Breast epithelium (tissue), 4 donors: ENCODE measurements around the gene NNT. TPM values are rescaled to one million over a fixed set of nuclear protein-coding genes. Genes with fewer than 3 reads are reported as not detected.

Experiments used
- DNase-seq, 2 donors: peaks; one replicate each; pipeline ENCODE4 v3.0.0-alpha.2; 2019; ENCODE audit warnings: low spot score in 2 of 2
- H3K27ac ChIP-seq, 2 donors: fragments of 200-600 bp; sonication (generic) in 1 of 2; one replicate each; pipeline ENCODE4 v1.5.1; 2016 to 2019; ENCODE audit warnings: mild to moderate bottlenecking in 1 of 2
- H3K27me3 ChIP-seq, 2 donors: fragments of 200-600 bp; sonication (generic) in 1 of 2; one replicate each; pipeline versions ENCODE4 v1.5.1 to v1.6.0; 2017 to 2019; ENCODE audit warnings: control low read depth in 1 of 2, mild to moderate bottlenecking in 1 of 2
- H3K36me3 ChIP-seq: fragments of 200-600 bp; one replicate; pipeline ENCODE4 v1.5.1; 2019
- H3K4me1 ChIP-seq, 2 donors: fragments of 200-600 bp; sonication (generic); one replicate each; pipeline ENCODE4 v1.5.1; 2016 to 2019; ENCODE audit warnings: control low read depth in 1 of 2
- H3K4me3 ChIP-seq, 3 donors: fragments of 200-600 bp; sonication (generic); 1 replicate in 2 of 3; 2 replicates in 1 of 3; pipeline ENCODE4 v1.5.1; 2016 to 2019; ENCODE audit warnings: mild to moderate bottlenecking in 3 of 3, moderate library complexity in 2 of 3
- H3K9me3 ChIP-seq, 2 donors: fragments of 200-600 bp; sonication (generic) in 1 of 2; one replicate each; pipeline ENCODE4 v1.5.1; 2016 to 2019; ENCODE audit warnings: control low read depth in 1 of 2
- CTCF ChIP-seq, 3 donors: fragments of 450-650 bp; IDR thresholded peaks; one replicate each; pipeline ENCODE4 v1.5.1; 2016 to 2017; ENCODE audit warnings: antibody characterized with exemption in 3 of 3, mild to moderate bottlenecking in 3 of 3, moderate library complexity in 3 of 3
- POLR2A ChIP-seq: fragments of 450-650 bp; IDR thresholded peaks from one replicate; pipeline ENCODE4 v1.6.1; 2016; ENCODE audit warnings: antibody characterized with exemption, mild to moderate bottlenecking, moderate library complexity
- POLR2AphosphoS5 ChIP-seq, 3 donors: sonication (generic); formaldehyde crosslinking; IDR thresholded peaks; one replicate each; pipeline ENCODE4 v1.6.1; 2017; ENCODE audit warnings: antibody characterized with exemption in 3 of 3
- intact Hi-C: fragments of 100-400 bp; cut with DNase I; formaldehyde crosslinking; loops from one replicate; pipeline ENCODE4 v1.15.1; 2023; ENCODE audit warnings: low total_unique reads
- total RNA-seq, 3 donors: library from RNA; depleted of rRNA; stranded (reverse); fragments of >200 nt; gene quantifications; one replicate each; pipeline ENCODE4 v1.1.0, GENCODE V29; 2016

Gene NNT
- total RNA-seq, 3 donors from 2014 or later = 30.2 to 137 (median 39.2) TPM

GRCh38 chr5:43604699-43605098 lies 1.7 kb downstream of the NNT start:
- TF ChIP-seq CTCF (IDR thresholded peaks at IDR 0.05) = no peak
- no peak for TF ChIP-seq POLR2AphosphoS5 (IDR thresholded peaks at IDR 0.05)
- no peak for TF ChIP-seq POLR2A
- intact Hi-C loops = no loop called here
- no peaks in the 10 kb centered on the region for H3K9me3 ChIP-seq
- no peak overlapping the region for H3K27ac ChIP-seq
- no peaks in the 10 kb centered on the region for H3K4me1 ChIP-seq
- H3K36me3 ChIP-seq = no peaks in the 10 kb centered on the region
- no peaks in the 10 kb centered on the region for H3K27me3 ChIP-seq
- no peak for DNase-seq
- no peak overlapping the region for H3K4me3 ChIP-seq

- H3K36me3 ChIP-seq = no peaks in the 10 kb centered on the region
- H3K27ac ChIP-seq = no peak overlapping the region
- DNase-seq = no peak
- TF ChIP-seq POLR2A (no peak), CTCF (IDR thresholded peaks at IDR 0.05) (no peak), POLR2AphosphoS5 (IDR thresholded peaks at IDR 0.05) (no peak)
- H3K27me3 ChIP-seq = no peaks in the 10 kb centered on the region
- H3K9me3 ChIP-seq = no peaks in the 10 kb centered on the region
- H3K4me1 ChIP-seq = no peaks in the 10 kb centered on the region
- H3K4me3 ChIP-seq = no peak overlapping the region
- intact Hi-C loops = no loop called here
Observed at GRCh38 chr5:43606351-43606750, 3.4 kb downstream of the NNT start.

GRCh38 chr5:43608406-43608805 lies 5.4 kb downstream of the NNT start:
- Histone ChIP-seq H3K4me3 (no peak overlapping the region), H3K36me3 (no peaks in the 10 kb centered on the region), H3K9me3 (no peaks in the 10 kb centered on the region), H3K4me1 (no peaks in the 10 kb centered on the region), H3K27ac (no peak overlapping the region), H3K27me3 (no peaks in the 10 kb centered on the region)
- no peak for TF ChIP-seq POLR2AphosphoS5 (IDR thresholded peaks at IDR 0.05)
- no peak for DNase-seq
- intact Hi-C loops = no loop called here

- intact Hi-C loops = no loop called here
- no peak for DNase-seq
Observed at GRCh38 chr5:43609752-43610151, 6.8 kb downstream of the NNT start.

GRCh38 chr5:43613370-43613769 lies 10.4 kb downstream of the NNT start:
- TF ChIP-seq POLR2A (no peak), POLR2AphosphoS5 (IDR thresholded peaks at IDR 0.05) (no peak), CTCF (IDR thresholded peaks at IDR 0.05) (no peak)
- intact Hi-C loops = no loop called here
- no peak overlapping the region for H3K4me3 ChIP-seq
- no peak for DNase-seq
- H3K9me3 ChIP-seq = no peaks in the 10 kb centered on the region
- H3K36me3 ChIP-seq = no peaks in the 10 kb centered on the region
- H3K27me3 ChIP-seq = no peaks in the 10 kb centered on the region
- no peak overlapping the region for H3K27ac ChIP-seq
- H3K4me1 ChIP-seq = no peaks in the 10 kb centered on the region

More at GRCh38 chr5:43609752-43610151, 6.8 kb downstream of the NNT start:
- no peaks in the 10 kb centered on the region for H3K9me3 ChIP-seq
- H3K27ac ChIP-seq = no peak overlapping the region
- no peaks in the 10 kb centered on the region for H3K4me1 ChIP-seq
- no peaks in the 10 kb centered on the region for H3K36me3 ChIP-seq
- TF ChIP-seq POLR2A (no peak), POLR2AphosphoS5 (IDR thresholded peaks at IDR 0.05) (no peak)
- H3K27me3 ChIP-seq = no peaks in the 10 kb centered on the region
- no peak overlapping the region for H3K4me3 ChIP-seq

GRCh38 chr5:43615445-43616184 lies 12.6 kb downstream of the NNT start:
- DNase-seq = no peak
- H3K9me3 ChIP-seq = no peaks in the 10 kb centered on the region
- no peaks in the 10 kb centered on the region for H3K4me1 ChIP-seq
- intact Hi-C loops = no loop called here
- H3K36me3 ChIP-seq = no peaks in the 10 kb centered on the region
- no peaks in the 10 kb centered on the region for H3K27me3 ChIP-seq
- no peak overlapping the region for H3K27ac ChIP-seq
- no peak for TF ChIP-seq CTCF (IDR thresholded peaks at IDR 0.05)
- TF ChIP-seq POLR2AphosphoS5 (IDR thresholded peaks at IDR 0.05) = no peak
- TF ChIP-seq POLR2A = no peak
- no peak overlapping the region for H3K4me3 ChIP-seq
